HEK293 (cell line): ENCODE results near the gene FOXG1.

Experiments used
- CTCF ChIA-PET: fragments of 350-600 bp; formaldehyde crosslinking; extraction: SDS; loops from one replicate; lab custom pipeline; 2021; ENCODE audit warnings: antibody characterized with exemption; lab: Yijun Ruan, JAX
- POLR2A ChIA-PET: fragments of 300-600 bp; formaldehyde crosslinking; extraction: SDS; loops from one replicate; lab custom pipeline; 2020; ENCODE audit warnings: antibody characterized with exemption, inconsistent platforms; lab: Yijun Ruan, JAX
- H3K27ac ChIP-seq: fragments of 200-500 bp; sonication (Bioruptor generic); 2 replicates; pipeline ENCODE4 v1.5.1; 2014; ENCODE audit warnings: low read depth, low read length, control low read depth, inconsistent platforms; ENCODE audit errors: extremely low read depth
- H3K36me3 ChIP-seq, 2 experiments: fragments of 200-500 bp in 1 of 2; sonication (Bioruptor generic) in 1 of 2; 1 replicate in 1 of 2; 2 replicates in 1 of 2; pipeline ENCODE4 v1.5.1; 2014 to 2017; ENCODE audit warnings: inconsistent platforms in 2 of 2, low read length in 2 of 2; ENCODE audit not compliant: control insufficient read depth in 2 of 2, insufficient read depth in 1 of 2
- H3K4me1 ChIP-seq: fragments of 200-500 bp; sonication (Bioruptor generic); 2 replicates; pipeline ENCODE4 v1.5.1; 2014; ENCODE audit warnings: mild to moderate bottlenecking, low read length, inconsistent platforms; ENCODE audit not compliant: control insufficient read depth, insufficient read depth
- H3K4me3 ChIP-seq: 2 replicates; pipeline ENCODE4 v1.5.1; 2011; ENCODE audit warnings: low read depth, mild to moderate bottlenecking, control low read depth, low read length, moderate library complexity
- H3K9me3 ChIP-seq: fragments of 200-500 bp; sonication (Bioruptor generic); 2 replicates; pipeline ENCODE4 v1.5.1; 2014; ENCODE audit warnings: low read depth, low read length, inconsistent platforms; ENCODE audit not compliant: control insufficient read depth, insufficient read depth
- ATF2 ChIP-seq: fragments of 450-650 bp; formaldehyde crosslinking; IDR thresholded peaks from 2 replicates; pipeline ENCODE4 v1.5.1; 2016; ENCODE audit warnings: missing biosample characterization, missing genetic modification characterization, low read depth
- KLF1 ChIP-seq: fragments of 450-650 bp; formaldehyde crosslinking; IDR thresholded peaks from 2 replicates; pipeline ENCODE4 v1.5.1; 2016; ENCODE audit warnings: missing biosample characterization, missing genetic modification characterization
- PRDM4 ChIP-seq: fragments of 450-650 bp; formaldehyde crosslinking; IDR thresholded peaks from 2 replicates; pipeline ENCODE4 v1.5.1; 2017; ENCODE audit warnings: missing biosample characterization, missing genetic modification characterization
- ZBTB10 ChIP-seq: fragments of 450-650 bp; formaldehyde crosslinking; IDR thresholded peaks from 2 replicates; pipeline ENCODE4 v1.5.1; 2016; ENCODE audit warnings: missing biosample characterization, missing genetic modification characterization
- ZBTB11 ChIP-seq: fragments of 450-650 bp; formaldehyde crosslinking; conservative IDR thresholded peaks from 2 replicates; pipeline ENCODE4 v1.5.1; 2016; ENCODE audit warnings: low read depth, missing biosample characterization, missing genetic modification characterization
- ZBTB8A ChIP-seq: fragments of 450-650 bp; formaldehyde crosslinking; IDR thresholded peaks from 2 replicates; pipeline ENCODE4 v1.5.1; 2016; ENCODE audit warnings: missing biosample characterization, missing genetic modification characterization
- ZFP37 ChIP-seq: fragments of 450-650 bp; formaldehyde crosslinking; IDR thresholded peaks from 2 replicates; pipeline ENCODE4 v1.5.1; 2016; ENCODE audit warnings: missing biosample characterization, missing genetic modification characterization
- ZFP41 ChIP-seq: fragments of 450-650 bp; formaldehyde crosslinking; IDR thresholded peaks from 2 replicates; pipeline ENCODE4 v1.5.1; 2016; ENCODE audit warnings: missing biosample characterization, missing genetic modification characterization, borderline replicate concordance
- ZNF26 ChIP-seq: fragments of 450-650 bp; formaldehyde crosslinking; IDR thresholded peaks from 2 replicates; pipeline ENCODE4 v1.5.1; 2016; ENCODE audit warnings: missing biosample characterization, missing genetic modification characterization
- ZNF423 ChIP-seq: fragments of 450-650 bp; formaldehyde crosslinking; IDR thresholded peaks from 2 replicates; pipeline ENCODE4 v1.5.1; 2016; ENCODE audit warnings: missing biosample characterization, missing genetic modification characterization
- ZNF548 ChIP-seq: fragments of 450-650 bp; formaldehyde crosslinking; IDR thresholded peaks from 2 replicates; pipeline ENCODE4 v1.5.1; 2016; ENCODE audit warnings: missing biosample characterization, missing genetic modification characterization
- ZNF610 ChIP-seq: fragments of 450-650 bp; formaldehyde crosslinking; IDR thresholded peaks from 2 replicates; pipeline ENCODE4 v1.5.1; 2016; ENCODE audit warnings: missing biosample characterization, missing genetic modification characterization, borderline replicate concordance
- ZNF776 ChIP-seq: fragments of 450-650 bp; formaldehyde crosslinking; IDR thresholded peaks from 2 replicates; pipeline ENCODE4 v1.5.0; 2017; ENCODE audit warnings: missing biosample characterization, missing genetic modification characterization, borderline replicate concordance
- ZNF791 ChIP-seq: fragments of 450-650 bp; formaldehyde crosslinking; IDR thresholded peaks from 2 replicates; pipeline ENCODE4 v1.5.1; 2016; ENCODE audit warnings: missing biosample characterization, missing genetic modification characterization
- ZNF792 ChIP-seq: fragments of 450-650 bp; formaldehyde crosslinking; IDR thresholded peaks from 2 replicates; pipeline ENCODE4 v1.5.1; 2016; ENCODE audit warnings: missing biosample characterization, missing genetic modification characterization

The FOXG1 gene

GRCh38 chr14:28766469-28766955, at the start of gene FOXG1 (continued):
- 0 out of 2 replicates have a peak, but pooled peaks have one; percentile 12 for TF ChIP-seq ZBTB11 (tag by site-specific recombination)

GRCh38 chr14:28719130-28719529, 47.5 kb upstream of the FOXG1 start:
- ChIA-PET CTCF (no interaction called here), POLR2A (no interaction called here)
- Histone ChIP-seq H3K36me3 (no peaks in the 10 kb centered on the region), H3K4me1 (no peaks in the 10 kb centered on the region), H3K9me3 (no peaks in the 10 kb centered on the region), H3K4me3 (no peak overlapping the region), H3K27ac (no peak overlapping the region)
- TF ChIP-seq KLF1 (tag by site-specific recombination): no peak
- no peak for TF ChIP-seq ZNF610 (tag by site-specific recombination)
- no peak for TF ChIP-seq ZNF26 (tag by site-specific recombination)

GRCh38 chr14:28731358-28731757, 35.2 kb upstream of the FOXG1 start:
- ChIA-PET POLR2A (no interaction called here), CTCF (interaction anchor here (0.5 to 0.7 kb wide), 3 partner anchors 24 to 1224 kb away, joined by 3 to 5 read pairs (median 3); no protein-coding TSS in a partner anchor)
- no peak overlapping the region for H3K4me3 ChIP-seq

GRCh38 chr14:28742171-28742846, 24.3 kb upstream of the FOXG1 start:
- Histone ChIP-seq H3K9me3 (no peaks in the 10 kb centered on the region), H3K27ac (no peak overlapping the region), H3K4me1 (no peaks in the 10 kb centered on the region), H3K4me3 (no peak overlapping the region), H3K36me3 (no peaks in the 10 kb centered on the region)
- CTCF ChIA-PET: interaction anchor here (1.2 kb wide), 1 partner anchor 779 kb away, joined by 3 read pairs; no protein-coding TSS in a partner anchor
- POLR2A ChIA-PET: no interaction called here
- TF ChIP-seq ZBTB8A (tag by site-specific recombination) (no peak), ZNF548 (tag by site-specific recombination) (no peak), ZFP41 (no peak), ATF2 (tag by site-specific recombination) (no peak), ZNF792 (no peak), ZFP37 (tag by site-specific recombination) (no peak), ZBTB10 (no peak)

More at GRCh38 chr14:28731358-28731757, 35.2 kb upstream of the FOXG1 start:
- TF ChIP-seq ZNF776 (tag by site-specific recombination) (no peak), ZNF791 (tag by site-specific recombination) (no peak), ZNF423 (tag by site-specific recombination) (no peak), PRDM4 (no peak)
- H3K27ac ChIP-seq: no peak overlapping the region
- H3K4me1 ChIP-seq: no peaks in the 10 kb centered on the region
- H3K9me3 ChIP-seq: no peaks in the 10 kb centered on the region
- H3K36me3 ChIP-seq: no peaks in the 10 kb centered on the region
